GM23248 (cell line): Measurements from ENCODE around the gene HBA2.

ENCODE experiments used
- EZH2 ChIP-seq: fragments of 200-600 bp; sonication (generic); IDR thresholded peaks from 2 replicates; pipeline ENCODE4 v1.6.1; 2018; ENCODE audit warnings: antibody characterized with exemption, mild to moderate bottlenecking; ENCODE audit not compliant: insufficient read depth, poor library complexity, severe bottlenecking
- EZH2phosphoT487 ChIP-seq: fragments of 200-600 bp; sonication (generic); IDR thresholded peaks from 2 replicates; pipeline ENCODE4 v1.6.1; 2018; ENCODE audit warnings: antibody characterized with exemption, moderate library complexity, mild to moderate bottlenecking, low read depth; ENCODE audit not compliant: insufficient read depth

DNA sequence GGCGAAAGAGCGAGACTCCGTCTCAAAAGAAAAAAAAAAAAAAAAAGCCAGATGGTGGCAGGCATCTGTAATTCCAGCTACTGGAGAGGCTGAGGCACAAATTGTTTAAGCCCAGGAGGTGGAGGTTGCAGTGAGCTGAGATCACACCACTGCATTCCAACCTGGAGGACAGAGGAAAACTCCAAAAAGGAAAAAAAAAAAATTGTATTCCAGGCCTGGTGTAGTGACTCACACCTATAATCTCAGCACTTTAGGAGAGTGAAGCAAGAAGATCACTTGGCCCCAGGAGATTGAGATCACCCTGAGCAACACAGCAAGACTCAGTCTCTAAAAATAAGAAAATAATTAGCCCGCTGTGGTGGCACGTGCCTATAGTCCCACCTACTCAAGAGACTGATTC, 27.7 kb downstream of the HBA2 start:
- TF ChIP-seq EZH2 (no peak), EZH2phosphoT487 (no peak)
